Adrenal gland (tissue), 5 donors: ENCODE results near the gene ANO4.

Experiments used
- CTCF ChIP-seq, 6 experiments: fragments of 450-650 bp in 4 of 6; fragments of 200-600 bp in 2 of 6; sonication (generic) in 1 of 6; IDR thresholded peaks; 1 replicate in 5 of 6; 2 replicates in 1 of 6; pipeline versions ENCODE4 v1.5.1 to v1.8.0; 2016 to 2021; ENCODE audit warnings: antibody characterized with exemption in 6 of 6, mild to moderate bottlenecking in 2 of 6, moderate library complexity in 1 of 6
- POLR2A ChIP-seq, 2 donors: fragments of 450-650 bp; IDR thresholded peaks; one replicate each; pipeline ENCODE4 v1.6.1; 2017; ENCODE audit warnings: antibody characterized with exemption in 2 of 2, mild to moderate bottlenecking in 2 of 2, moderate library complexity in 1 of 2
- donor health status: DM: no; HTN: no; CAD: no.

DNA sequence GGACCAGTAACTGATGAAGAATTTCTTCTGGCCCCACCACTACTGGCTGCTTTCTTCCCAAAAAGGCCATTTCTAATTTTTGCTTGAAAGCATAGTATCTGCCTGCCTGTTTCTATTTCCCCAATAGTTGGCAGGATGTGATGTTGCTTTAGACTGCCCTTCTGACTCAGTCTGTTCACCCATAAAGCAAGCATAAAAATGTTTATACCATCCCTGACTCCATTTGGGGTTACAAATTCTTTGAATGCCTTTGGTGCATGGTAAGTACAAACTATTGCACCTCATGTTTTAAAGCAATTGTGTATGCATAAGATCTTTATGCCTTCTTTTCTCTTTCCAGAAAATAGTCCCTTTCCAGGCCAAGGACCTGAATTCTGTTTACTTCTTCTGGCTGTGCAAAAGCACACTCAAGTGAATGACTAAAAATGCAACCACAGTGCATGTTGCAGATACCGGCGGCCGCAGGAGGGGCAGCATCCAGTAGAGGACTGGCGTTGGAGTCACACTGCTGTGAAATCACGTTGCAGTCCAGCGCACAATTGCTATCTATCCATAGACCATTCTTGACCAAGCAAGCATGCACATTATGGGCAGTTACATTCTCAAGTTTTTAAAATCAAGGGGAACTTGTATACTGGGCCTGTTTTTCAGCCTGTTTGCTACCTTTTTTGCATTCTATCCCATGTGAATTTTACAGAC is 333.1 kb downstream of the ANO4 start:
- no peak for TF ChIP-seq CTCF (IDR thresholded peaks at IDR 0.05)
- no peak for TF ChIP-seq POLR2A (IDR thresholded peaks at IDR 0.05)
